ENCODE data around the gene GIPR. TPM values are rescaled to one million over a fixed set of nuclear protein-coding genes. Genes with fewer than 3 reads are reported as not detected.

GIPR gene
- total RNA-seq, 1 donor from 2014 or later: 4.8 TPM

- H3K4me1 ChIP-seq: peaks cover 8% of the 10 kb centered on the region
- H3K9me3 ChIP-seq: no peaks in the 10 kb centered on the region
- TF ChIP-seq, protein P1, sequence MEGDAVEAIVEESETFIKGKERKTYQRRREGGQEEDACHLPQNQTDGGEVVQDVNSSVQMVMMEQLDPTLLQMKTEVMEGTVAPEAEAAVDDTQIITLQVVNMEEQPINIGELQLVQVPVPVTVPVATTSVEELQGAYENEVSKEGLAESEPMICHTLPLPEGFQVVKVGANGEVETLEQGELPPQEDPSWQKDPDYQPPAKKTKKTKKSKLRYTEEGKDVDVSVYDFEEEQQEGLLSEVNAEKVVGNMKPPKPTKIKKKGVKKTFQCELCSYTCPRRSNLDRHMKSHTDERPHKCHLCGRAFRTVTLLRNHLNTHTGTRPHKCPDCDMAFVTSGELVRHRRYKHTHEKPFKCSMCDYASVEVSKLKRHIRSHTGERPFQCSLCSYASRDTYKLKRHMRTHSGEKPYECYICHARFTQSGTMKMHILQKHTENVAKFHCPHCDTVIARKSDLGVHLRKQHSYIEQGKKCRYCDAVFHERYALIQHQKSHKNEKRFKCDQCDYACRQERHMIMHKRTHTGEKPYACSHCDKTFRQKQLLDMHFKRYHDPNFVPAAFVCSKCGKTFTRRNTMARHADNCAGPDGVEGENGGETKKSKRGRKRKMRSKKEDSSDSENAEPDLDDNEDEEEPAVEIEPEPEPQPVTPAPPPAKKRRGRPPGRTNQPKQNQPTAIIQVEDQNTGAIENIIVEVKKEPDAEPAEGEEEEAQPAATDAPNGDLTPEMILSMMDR (IDR thresholded peaks at IDR 0.05): no peak
- no peaks in the 10 kb centered on the region for H3K27me3 ChIP-seq
- H3K4me3 ChIP-seq: no peak overlapping the region
- DNase-seq (no peak), ATAC-seq (no peak)
- H3K36me3 ChIP-seq: peaks cover 44% of the 10 kb centered on the region
- no peak overlapping the region for H3K27ac ChIP-seq
- intact Hi-C loops (cut with DNase I): no loop called here
Measured at GRCh38 chr19:45687599-45687998, 19.6 kb downstream of the GIPR start.

DNA sequence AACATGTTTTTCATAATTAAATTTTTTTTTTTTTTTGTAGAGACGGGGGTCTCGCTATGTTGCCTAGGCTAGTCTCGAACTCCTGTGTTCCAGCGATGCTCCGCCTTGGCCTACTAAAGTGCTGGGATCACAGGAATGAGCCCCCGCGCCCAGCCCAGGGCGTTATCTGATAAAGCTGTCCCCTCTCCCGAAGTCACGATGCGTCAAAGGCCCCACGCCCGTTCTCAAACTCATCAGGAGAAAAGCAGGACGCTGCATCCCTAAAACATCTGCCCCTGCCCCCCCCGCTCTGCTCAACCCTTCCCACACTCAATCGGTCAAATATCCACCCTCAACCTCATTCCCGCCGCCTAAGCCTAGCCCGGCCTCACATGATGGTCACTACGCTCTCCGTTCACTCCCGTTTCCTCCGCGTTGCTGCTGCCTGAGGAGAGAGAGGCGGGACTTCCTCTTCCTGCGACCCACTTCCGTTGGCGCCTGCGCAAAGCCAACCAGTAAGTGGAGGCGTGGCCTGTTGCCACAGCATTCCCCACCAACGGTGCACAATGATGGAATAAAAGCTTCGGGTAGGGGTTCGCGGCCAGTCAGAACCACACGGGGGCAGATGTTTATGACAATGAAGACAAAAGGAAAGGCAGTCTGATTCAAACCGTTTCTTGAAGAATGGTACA, 23.6 kb downstream of the GIPR start, which contains the start of gene SNRPD2:
Gene SNRPD2, minus strand, starts transcription at position 438 of the 671 bp plus-strand sequence. Its CDS starts 65 bp downstream, at position 373.
- intact Hi-C loops (cut with DNase I): no loop called here
- peak within 1 kb of the TSS; percentile 88 for H3K4me3 ChIP-seq
- H3K27ac ChIP-seq: peak within 1 kb of the TSS; percentile 95
- H3K27me3 ChIP-seq: no peaks in the 10 kb centered on the region
- H3K36me3 ChIP-seq: peaks cover 22% of the 10 kb centered on the region
- peaks cover 17% of the 10 kb centered on the region for H3K4me1 ChIP-seq
- peak; percentile 96 for DNase-seq
- no peaks in the 10 kb centered on the region for H3K9me3 ChIP-seq
- TF ChIP-seq, protein P1 (IDR thresholded peaks at IDR 0.05): peak; percentile 8
- peak; percentile 81 for ATAC-seq

GRCh38 chr19:45692187-45693105, 24.4 kb downstream of the GIPR start, which contains the start of gene QPCTL:
Gene QPCTL, plus strand, starts transcription at chr19:45692666. Its CDS starts 38 bp downstream, at chr19:45692704.
- no peaks in the 10 kb centered on the region for H3K27me3 ChIP-seq
- TF ChIP-seq, protein P1 (IDR thresholded peaks at IDR 0.05): no peak
- intact Hi-C loops (cut with DNase I): no loop called here
- peaks cover 17% of the 10 kb centered on the region for H3K4me1 ChIP-seq
- ATAC-seq (peak; percentile 95), DNase-seq (peak; percentile 98)
- H3K9me3 ChIP-seq: no peaks in the 10 kb centered on the region
- peak within 1 kb of the TSS; percentile 88 for H3K4me3 ChIP-seq
- peak within 1 kb of the TSS; percentile 95 for H3K27ac ChIP-seq
- H3K36me3 ChIP-seq: peaks cover 14% of the 10 kb centered on the region

GRCh38 chr19:45693106-45693788, 25.2 kb downstream of the GIPR start:
- H3K9me3 ChIP-seq: no peaks in the 10 kb centered on the region
- intact Hi-C loops (cut with DNase I): no loop called here
- peak overlapping the region; percentile 95 for H3K27ac ChIP-seq
- peak overlapping the region; percentile 88 for H3K4me3 ChIP-seq
- peaks cover 17% of the 10 kb centered on the region for H3K4me1 ChIP-seq
- peaks cover 6% of the 10 kb centered on the region for H3K36me3 ChIP-seq
- TF ChIP-seq, protein P1 (IDR thresholded peaks at IDR 0.05): peak; percentile 93
- peak; percentile 38 for ATAC-seq
- peak; percentile 89 for DNase-seq
- no peaks in the 10 kb centered on the region for H3K27me3 ChIP-seq

DNA sequence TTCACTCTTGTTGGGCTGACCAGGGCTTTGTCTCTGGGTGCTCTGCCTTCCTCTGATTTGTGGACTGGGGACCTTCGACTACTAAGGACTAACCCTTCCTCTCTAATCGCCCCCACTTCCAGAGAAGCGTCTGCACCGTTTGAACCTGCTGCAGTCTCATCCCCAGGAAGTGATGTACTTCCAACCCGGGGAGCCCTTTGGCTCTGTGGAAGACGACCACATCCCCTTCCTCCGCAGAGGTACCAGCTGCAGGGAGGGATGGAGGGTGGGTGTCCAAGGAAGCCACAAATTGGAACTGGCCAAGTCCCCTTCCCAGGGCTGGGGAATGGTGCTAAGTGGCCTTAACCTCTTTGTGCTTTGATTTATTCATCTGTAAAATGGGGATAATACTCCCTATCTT, 33.7 kb downstream of the GIPR start:
- DNase-seq: no peak
- ATAC-seq: no peak
- intact Hi-C loops (cut with DNase I): no loop called here

More for the DNA sequence above, 33.7 kb downstream of the GIPR start:
- Histone ChIP-seq H3K4me3 (no peak overlapping the region), H3K4me1 (no peaks in the 10 kb centered on the region), H3K9me3 (no peaks in the 10 kb centered on the region), H3K27ac (no peak overlapping the region), H3K27me3 (no peaks in the 10 kb centered on the region), H3K36me3 (peaks cover 11% of the 10 kb centered on the region)
- TF ChIP-seq, protein P1 (IDR thresholded peaks at IDR 0.05): no peak
